ENCODE measurements around the gene MACROD2.

Gene MACROD2

DNA sequence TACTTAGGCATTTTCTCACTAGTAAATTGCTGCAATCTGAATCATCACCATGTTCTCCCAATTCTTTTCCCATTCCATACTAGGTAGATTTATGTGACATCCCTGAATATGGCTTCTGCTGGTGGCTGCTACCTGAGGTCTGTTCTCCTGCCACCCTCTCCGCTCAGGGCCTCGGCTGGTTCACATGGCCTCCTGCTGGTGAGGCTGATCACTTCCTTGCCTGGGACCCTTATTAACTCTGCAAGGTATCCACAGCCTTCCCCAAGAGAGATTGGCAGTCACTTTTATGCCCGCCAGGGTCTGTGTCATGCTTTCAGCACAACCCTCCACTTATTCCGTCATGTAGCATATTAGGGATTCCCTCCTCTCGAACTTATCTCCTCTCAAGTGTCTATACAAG, 766.6 kb downstream of the MACROD2 start:
- Histone ChIP-seq H3K4me1 (ENCODE audit: control insufficient read depth, insufficient read depth, low read length) (no peaks in the 10 kb centered on the region), H3K36me3 (ENCODE audit: control insufficient read depth, insufficient read depth, low read length) (no peaks in the 10 kb centered on the region), H3K4me3 (ENCODE audit: low read depth, low read length) (no peak overlapping the region), H3K9me3 (ENCODE audit: control insufficient read depth, insufficient read depth, low read length) (no peaks in the 10 kb centered on the region), H3K27me3 (ENCODE audit: control insufficient read depth, insufficient read depth, low read length) (no peaks in the 10 kb centered on the region), H3K9ac (ENCODE audit: low read depth, low read length) (no peak overlapping the region)

DNA sequence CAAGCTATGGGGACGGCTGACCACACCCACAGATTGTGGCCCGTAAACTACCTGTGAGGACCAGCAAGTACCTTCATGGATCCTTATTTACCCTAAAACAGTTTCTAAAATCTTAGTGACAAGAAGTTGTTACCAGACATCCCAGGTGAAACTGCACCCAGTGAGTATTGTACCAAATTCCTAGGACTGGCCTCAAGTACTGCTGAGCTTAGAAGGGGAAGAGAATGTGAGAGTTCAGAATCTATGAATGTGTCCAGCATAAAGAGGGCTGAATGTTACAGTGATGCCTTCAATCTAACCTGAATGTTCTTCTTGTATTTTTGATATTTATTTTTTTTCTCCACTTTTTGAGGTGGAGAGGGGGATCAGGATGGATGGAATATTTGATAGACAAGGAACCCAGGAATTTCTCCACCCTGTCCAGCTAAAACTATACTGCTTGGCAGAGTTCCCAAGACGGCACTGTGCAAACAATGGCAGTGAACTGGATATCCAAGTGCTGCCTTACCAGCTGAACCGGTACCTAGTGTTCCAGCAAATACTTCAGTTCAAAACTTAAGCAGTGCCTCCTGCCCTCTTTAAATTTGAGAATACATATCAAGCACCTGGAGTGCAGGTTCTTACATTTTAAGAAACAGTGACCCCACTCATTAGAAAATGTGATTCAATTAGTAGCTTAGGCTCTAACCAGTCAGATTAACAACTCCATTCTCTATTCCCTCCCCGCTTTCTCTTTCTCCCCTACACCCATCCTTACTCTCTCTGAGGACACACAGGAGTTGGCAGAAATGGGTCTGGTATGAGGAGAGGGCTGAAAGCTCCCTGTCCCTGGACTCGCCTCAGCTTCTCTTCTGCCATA, 769.4 kb downstream of the MACROD2 start:
- no peak overlapping the region for H3K4me3 ChIP-seq (ENCODE audit: low read depth, low read length)
- H3K27me3 ChIP-seq (ENCODE audit: control insufficient read depth, insufficient read depth, low read length) = no peaks in the 10 kb centered on the region
- no peaks in the 10 kb centered on the region for H3K4me1 ChIP-seq (ENCODE audit: control insufficient read depth, insufficient read depth, low read length)
- no peaks in the 10 kb centered on the region for H3K9me3 ChIP-seq (ENCODE audit: control insufficient read depth, insufficient read depth, low read length)
- no peak overlapping the region for H3K9ac ChIP-seq (ENCODE audit: low read depth, low read length)
- no peaks in the 10 kb centered on the region for H3K36me3 ChIP-seq (ENCODE audit: control insufficient read depth, insufficient read depth, low read length)

DNA sequence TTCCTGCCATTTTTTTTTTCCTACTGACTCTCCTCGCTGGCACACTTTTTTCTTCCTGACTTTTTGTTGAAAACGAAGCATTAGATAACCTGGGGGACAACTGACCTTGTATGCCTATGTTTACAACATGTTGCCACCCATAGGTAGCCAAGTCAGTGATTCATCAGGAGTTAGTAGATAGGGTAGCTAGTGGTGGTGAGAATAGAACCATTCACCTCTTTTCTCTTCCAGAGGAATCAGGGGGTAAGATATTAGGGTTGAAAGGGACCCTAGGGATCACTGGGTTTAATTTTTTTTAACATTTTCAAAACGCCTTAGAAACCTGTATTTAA, 770.0 kb downstream of the MACROD2 start:
- Histone ChIP-seq H3K4me1 (ENCODE audit: control insufficient read depth, insufficient read depth, low read length) (no peaks in the 10 kb centered on the region), H3K36me3 (ENCODE audit: control insufficient read depth, insufficient read depth, low read length) (no peaks in the 10 kb centered on the region), H3K9ac (ENCODE audit: low read depth, low read length) (no peak overlapping the region), H3K9me3 (ENCODE audit: control insufficient read depth, insufficient read depth, low read length) (no peaks in the 10 kb centered on the region), H3K27me3 (ENCODE audit: control insufficient read depth, insufficient read depth, low read length) (no peaks in the 10 kb centered on the region), H3K4me3 (ENCODE audit: low read depth, low read length) (no peak overlapping the region)

DNA sequence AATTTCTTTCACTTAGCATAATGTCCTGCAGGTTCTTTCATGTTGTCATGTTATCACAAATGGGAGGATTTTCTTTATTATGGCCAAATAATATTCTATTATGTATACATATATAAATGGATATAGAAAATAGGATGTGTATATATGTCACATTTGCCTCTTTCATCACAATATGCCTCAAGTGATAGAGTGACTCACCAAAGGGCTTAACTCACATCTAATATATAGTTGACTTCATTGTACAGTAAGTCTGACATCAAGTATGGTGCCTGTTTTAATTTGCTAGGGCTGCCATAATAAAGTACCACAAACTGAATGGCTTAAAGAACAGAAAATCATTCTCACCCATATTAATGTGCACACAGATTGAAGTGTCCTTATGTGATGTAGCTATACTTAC, 778.2 kb downstream of the MACROD2 start:
- Histone ChIP-seq H3K36me3 (ENCODE audit: control insufficient read depth, insufficient read depth, low read length) (no peaks in the 10 kb centered on the region), H3K27me3 (ENCODE audit: control insufficient read depth, insufficient read depth, low read length) (no peaks in the 10 kb centered on the region), H3K4me3 (ENCODE audit: low read depth, low read length) (no peak overlapping the region), H3K9me3 (ENCODE audit: control insufficient read depth, insufficient read depth, low read length) (no peaks in the 10 kb centered on the region), H3K4me1 (ENCODE audit: control insufficient read depth, insufficient read depth, low read length) (no peaks in the 10 kb centered on the region), H3K9ac (ENCODE audit: low read depth, low read length) (no peak overlapping the region)

DNA sequence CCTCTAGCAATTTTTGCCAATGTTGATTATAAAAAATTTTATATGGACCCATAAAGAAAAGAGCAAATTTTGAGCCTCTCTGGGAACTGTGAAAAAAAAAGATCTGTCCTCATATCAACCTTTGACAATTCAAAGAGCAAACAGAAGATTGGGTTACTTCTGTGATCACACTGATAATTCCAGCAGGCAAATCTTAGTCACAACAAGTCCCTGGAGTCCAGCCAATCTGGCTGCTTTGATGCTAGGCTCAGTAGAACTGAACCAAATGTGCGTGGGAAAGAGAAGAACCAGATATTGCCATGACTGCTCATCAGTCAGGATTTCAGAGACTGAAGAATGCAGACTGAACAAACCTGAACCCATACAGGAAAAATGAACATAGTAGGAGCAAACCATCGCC, 780.5 kb downstream of the MACROD2 start:
- H3K9me3 ChIP-seq (ENCODE audit: control insufficient read depth, insufficient read depth, low read length) = no peaks in the 10 kb centered on the region

DNA sequence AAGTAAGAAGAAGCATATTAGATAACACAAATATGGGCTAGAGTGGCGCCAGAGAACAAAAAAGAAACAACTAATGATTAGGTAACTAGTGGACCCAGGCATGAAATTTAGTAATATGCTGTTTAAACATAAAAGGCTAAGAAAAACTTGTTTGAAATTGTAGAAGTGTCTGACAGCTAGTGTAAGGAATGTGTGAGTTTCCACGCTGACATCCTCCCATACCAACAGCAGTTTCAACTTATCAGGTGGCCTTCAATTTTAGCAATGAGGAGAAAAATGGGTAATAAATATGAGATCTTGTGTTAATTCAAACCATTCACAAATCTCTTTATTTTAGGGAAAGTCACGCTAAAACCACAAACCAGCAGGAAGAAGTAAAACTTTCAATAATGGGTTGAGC, 782.3 kb downstream of the MACROD2 start:
- no peak overlapping the region for H3K4me3 ChIP-seq (ENCODE audit: low read depth, low read length)
- no peaks in the 10 kb centered on the region for H3K4me1 ChIP-seq (ENCODE audit: control insufficient read depth, insufficient read depth, low read length)
- no peaks in the 10 kb centered on the region for H3K36me3 ChIP-seq (ENCODE audit: control insufficient read depth, insufficient read depth, low read length)
- no peaks in the 10 kb centered on the region for H3K27me3 ChIP-seq (ENCODE audit: control insufficient read depth, insufficient read depth, low read length)
- H3K9me3 ChIP-seq (ENCODE audit: control insufficient read depth, insufficient read depth, low read length) = no peaks in the 10 kb centered on the region
- H3K9ac ChIP-seq (ENCODE audit: low read depth, low read length) = no peak overlapping the region

More for the DNA sequence above, 780.5 kb downstream of the MACROD2 start:
- H3K36me3 ChIP-seq (ENCODE audit: control insufficient read depth, insufficient read depth, low read length) = no peaks in the 10 kb centered on the region
- H3K27me3 ChIP-seq (ENCODE audit: control insufficient read depth, insufficient read depth, low read length) = no peaks in the 10 kb centered on the region
- no peaks in the 10 kb centered on the region for H3K4me1 ChIP-seq (ENCODE audit: control insufficient read depth, insufficient read depth, low read length)
- no peak overlapping the region for H3K9ac ChIP-seq (ENCODE audit: low read depth, low read length)
- no peak overlapping the region for H3K4me3 ChIP-seq (ENCODE audit: low read depth, low read length)

DNA sequence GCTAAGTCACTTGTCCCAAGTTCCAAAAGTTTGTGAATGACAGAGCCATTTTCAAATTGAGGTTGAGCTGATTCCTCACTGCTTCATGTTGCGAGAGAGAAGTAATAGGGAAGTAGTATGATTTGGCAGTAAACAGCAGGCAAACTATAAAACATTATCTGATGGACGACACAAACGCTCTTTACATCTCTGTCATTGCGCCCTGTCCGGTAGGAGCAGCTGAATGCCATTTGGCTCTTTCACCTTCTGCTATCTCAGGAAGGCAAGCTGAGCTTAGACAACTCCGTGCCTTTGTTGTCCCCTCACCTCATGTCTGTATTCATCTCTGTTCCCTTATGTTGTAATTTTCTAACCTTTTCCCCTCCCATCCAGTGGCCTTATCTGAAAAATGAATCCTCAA, 782.8 kb downstream of the MACROD2 start:
- Histone ChIP-seq H3K27me3 (ENCODE audit: control insufficient read depth, insufficient read depth, low read length) (no peaks in the 10 kb centered on the region), H3K4me3 (ENCODE audit: low read depth, low read length) (no peak overlapping the region), H3K9me3 (ENCODE audit: control insufficient read depth, insufficient read depth, low read length) (no peaks in the 10 kb centered on the region), H3K9ac (ENCODE audit: low read depth, low read length) (no peak overlapping the region), H3K36me3 (ENCODE audit: control insufficient read depth, insufficient read depth, low read length) (no peaks in the 10 kb centered on the region), H3K4me1 (ENCODE audit: control insufficient read depth, insufficient read depth, low read length) (no peaks in the 10 kb centered on the region)

DNA sequence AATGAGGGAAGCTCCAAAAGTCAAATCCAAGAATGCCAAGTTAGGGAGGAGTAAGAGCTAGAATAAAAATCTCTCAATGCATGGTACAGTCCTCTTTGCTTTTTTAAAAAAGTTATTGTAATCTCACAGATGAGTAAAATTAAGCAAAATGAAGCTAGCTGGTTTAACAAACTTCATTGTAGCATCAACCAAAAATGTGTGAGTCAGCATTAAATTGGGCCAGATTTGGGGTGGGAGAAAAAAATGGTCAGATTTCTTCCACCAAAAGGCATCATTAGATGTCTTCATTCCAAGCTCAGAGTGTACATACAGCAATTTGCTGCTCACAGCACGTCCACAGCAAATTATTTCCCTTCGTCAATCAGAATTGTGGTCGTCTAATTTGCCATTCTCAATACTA, 783.6 kb downstream of the MACROD2 start:
- Histone ChIP-seq H3K36me3 (ENCODE audit: control insufficient read depth, insufficient read depth, low read length) (no peaks in the 10 kb centered on the region), H3K9ac (ENCODE audit: low read depth, low read length) (no peak overlapping the region), H3K4me3 (ENCODE audit: low read depth, low read length) (no peak overlapping the region), H3K9me3 (ENCODE audit: control insufficient read depth, insufficient read depth, low read length) (no peaks in the 10 kb centered on the region), H3K27me3 (ENCODE audit: control insufficient read depth, insufficient read depth, low read length) (no peaks in the 10 kb centered on the region), H3K4me1 (ENCODE audit: control insufficient read depth, insufficient read depth, low read length) (no peaks in the 10 kb centered on the region)

DNA sequence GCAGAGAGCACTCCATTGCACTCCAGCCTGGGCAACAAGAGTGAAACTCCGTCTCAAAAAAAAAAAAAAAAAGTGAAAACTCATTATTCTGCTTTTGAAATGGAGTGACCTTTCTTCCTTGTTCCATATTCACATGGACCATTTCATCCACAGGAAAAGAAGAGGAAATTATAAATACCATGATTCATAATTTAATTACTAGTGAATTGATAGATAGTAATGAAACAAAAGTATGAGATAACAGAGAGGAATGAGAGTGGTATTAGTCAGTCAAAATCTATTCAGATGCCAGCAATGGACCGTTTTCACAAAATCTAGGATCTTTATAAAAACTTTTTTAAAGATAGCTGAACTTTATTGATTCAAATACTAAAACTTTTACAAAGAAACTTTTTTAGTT, 785.2 kb downstream of the MACROD2 start:
- no peaks in the 10 kb centered on the region for H3K36me3 ChIP-seq (ENCODE audit: control insufficient read depth, insufficient read depth, low read length)
- H3K4me1 ChIP-seq (ENCODE audit: control insufficient read depth, insufficient read depth, low read length) = no peaks in the 10 kb centered on the region
- H3K9ac ChIP-seq (ENCODE audit: low read depth, low read length) = no peak overlapping the region
- H3K27me3 ChIP-seq (ENCODE audit: control insufficient read depth, insufficient read depth, low read length) = no peaks in the 10 kb centered on the region
- H3K4me3 ChIP-seq (ENCODE audit: low read depth, low read length) = no peak overlapping the region
- H3K9me3 ChIP-seq (ENCODE audit: control insufficient read depth, insufficient read depth, low read length) = no peaks in the 10 kb centered on the region

DNA sequence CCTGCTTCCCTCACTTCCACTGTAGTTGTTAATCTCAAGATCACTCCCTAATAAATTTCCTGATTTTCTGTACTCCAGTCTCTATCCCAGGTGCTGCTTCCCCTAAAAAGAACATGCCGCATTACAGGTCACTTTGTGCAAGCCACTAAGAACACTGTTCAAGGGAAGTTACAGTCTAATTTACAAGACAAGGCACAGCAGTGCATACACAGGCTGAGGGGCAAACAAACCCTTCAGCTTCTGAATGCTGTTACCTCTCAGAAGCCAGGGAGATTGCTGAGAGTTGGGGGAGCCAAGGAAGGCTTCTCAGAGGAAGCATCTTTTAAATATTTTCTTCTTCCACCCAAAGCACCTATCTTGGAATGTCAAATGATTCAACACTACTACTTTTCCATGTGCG, 787.4 kb downstream of the MACROD2 start:
- H3K36me3 ChIP-seq (ENCODE audit: control insufficient read depth, insufficient read depth, low read length) = no peaks in the 10 kb centered on the region

DNA sequence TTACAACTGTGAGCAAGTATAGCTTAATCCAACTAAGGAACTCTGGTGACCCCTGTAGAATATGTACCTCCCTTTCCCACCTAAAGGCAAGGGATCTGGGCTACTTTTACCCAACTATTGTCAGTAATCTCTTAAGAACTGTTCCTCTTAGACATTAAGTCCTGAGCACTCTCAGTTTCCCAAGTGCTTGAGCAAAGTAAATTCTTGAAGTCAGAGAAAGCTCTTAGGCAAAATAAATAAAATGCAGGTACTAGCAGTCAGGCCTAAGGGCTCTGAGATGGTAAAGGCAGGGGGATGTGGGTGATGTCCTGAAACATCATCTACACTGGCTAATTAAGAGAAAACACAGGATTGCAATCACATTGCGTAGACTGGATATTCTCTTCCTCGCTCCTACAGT, 788.5 kb downstream of the MACROD2 start:
- no peaks in the 10 kb centered on the region for H3K9me3 ChIP-seq (ENCODE audit: control insufficient read depth, insufficient read depth, low read length)
- H3K9ac ChIP-seq (ENCODE audit: low read depth, low read length) = no peak overlapping the region
- no peaks in the 10 kb centered on the region for H3K36me3 ChIP-seq (ENCODE audit: control insufficient read depth, insufficient read depth, low read length)
- no peaks in the 10 kb centered on the region for H3K27me3 ChIP-seq (ENCODE audit: control insufficient read depth, insufficient read depth, low read length)
- no peaks in the 10 kb centered on the region for H3K4me1 ChIP-seq (ENCODE audit: control insufficient read depth, insufficient read depth, low read length)
- no peak overlapping the region for H3K4me3 ChIP-seq (ENCODE audit: low read depth, low read length)

More for the DNA sequence above, 787.4 kb downstream of the MACROD2 start:
- H3K9me3 ChIP-seq (ENCODE audit: control insufficient read depth, insufficient read depth, low read length) = no peaks in the 10 kb centered on the region
- no peaks in the 10 kb centered on the region for H3K4me1 ChIP-seq (ENCODE audit: control insufficient read depth, insufficient read depth, low read length)
- no peaks in the 10 kb centered on the region for H3K27me3 ChIP-seq (ENCODE audit: control insufficient read depth, insufficient read depth, low read length)
- no peak overlapping the region for H3K9ac ChIP-seq (ENCODE audit: low read depth, low read length)
- no peak overlapping the region for H3K4me3 ChIP-seq (ENCODE audit: low read depth, low read length)

DNA sequence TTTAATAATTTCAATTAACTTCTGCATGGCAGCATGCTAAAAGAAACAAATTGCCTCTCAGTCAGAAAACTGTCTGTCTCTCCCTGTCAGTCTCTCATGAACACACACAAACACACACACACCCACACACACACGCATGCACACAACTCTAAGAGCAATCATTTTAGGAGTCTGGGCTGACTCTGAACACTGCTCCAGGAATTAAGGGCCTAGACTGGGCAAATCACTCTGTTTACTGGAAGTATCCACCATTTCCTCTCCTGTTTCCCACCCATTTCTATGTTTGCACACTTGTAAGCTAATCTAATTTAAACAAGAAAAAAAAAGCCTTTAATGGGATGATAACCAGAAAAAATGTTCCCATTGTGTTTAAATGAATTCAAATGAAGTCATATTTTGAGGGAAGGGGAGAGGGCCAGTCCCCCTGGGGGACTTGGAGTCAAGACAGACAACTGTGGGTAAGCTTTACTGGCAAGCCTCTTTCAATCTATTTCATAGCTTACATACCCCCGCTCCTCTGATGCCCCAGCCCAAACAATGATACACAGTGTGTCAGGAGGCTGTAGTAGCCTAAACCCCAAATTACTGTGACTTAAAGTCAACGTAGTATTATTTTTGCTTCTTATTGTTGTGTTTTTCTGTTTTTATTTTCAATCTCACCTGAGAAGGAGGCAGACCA, 789.9 kb downstream of the MACROD2 start:
- Histone ChIP-seq H3K36me3 (ENCODE audit: control insufficient read depth, insufficient read depth, low read length) (no peaks in the 10 kb centered on the region), H3K4me3 (ENCODE audit: low read depth, low read length) (no peak overlapping the region), H3K9me3 (ENCODE audit: control insufficient read depth, insufficient read depth, low read length) (no peaks in the 10 kb centered on the region), H3K9ac (ENCODE audit: low read depth, low read length) (no peak overlapping the region), H3K27me3 (ENCODE audit: control insufficient read depth, insufficient read depth, low read length) (no peaks in the 10 kb centered on the region), H3K4me1 (ENCODE audit: control insufficient read depth, insufficient read depth, low read length) (no peaks in the 10 kb centered on the region)

All from iPS-15b (cell line).